A549 (cell line): Measurements from ENCODE around the gene ARHGEF7. TPM values are rescaled to one million over a fixed set of nuclear protein-coding genes. Genes with fewer than 3 reads are reported as not detected.

Source experiments
- ATAC-seq, 2 experiments: fragments of 200-7000 bp in 1 of 2; fragments of >200 bp in 1 of 2; cut with Nextera tagmentation in 1 of 2; cut with Tn5 transposase in 1 of 2; 3 replicates each; pipeline versions ENCODE4 v1.8.0 to v1.9.1; 2018 to 2020; ENCODE audit warnings: mild to moderate bottlenecking in 1 of 2, moderate library complexity in 1 of 2
- CTCF ChIA-PET: fragments of 300-600 bp; sonication (Branson Sonifier 250); formaldehyde crosslinking; extraction: SDS; loops from one replicate; lab custom pipeline; 2021; ENCODE audit warnings: antibody characterized with exemption, inconsistent platforms; lab: Yijun Ruan, JAX
- POLR2A ChIA-PET: fragments of 350-600 bp; formaldehyde crosslinking; extraction: SDS; loops from one replicate; lab custom pipeline; 2021; ENCODE audit warnings: antibody characterized with exemption, inconsistent platforms; lab: Yijun Ruan, JAX
- DNase-seq, 2 experiments: peaks; one replicate each; pipeline versions ENCODE4 v3.0.0 to v3.0.0-alpha.2; 2011 to 2016; ENCODE audit warnings: low read depth in 1 of 2, low spot score in 1 of 2
- FAIRE-seq: peaks from 2 replicates; lab custom pipeline; 2011; peaks lifted over from hg19 to GRCh38; lab: Jason Lieb, UNC
- H3K27ac ChIP-seq, 2 experiments: fragments of >200 bp; sonication (Bioruptor Twin); formaldehyde crosslinking; 3 replicates each; pipeline ENCODE4 v1.5.1; 2016 to 2017
- H3K4me1 ChIP-seq: fragments of >200 bp; sonication (Bioruptor Twin); formaldehyde crosslinking; 3 replicates; pipeline ENCODE4 v1.6.1; 2016
- H3K4me2 ChIP-seq: fragments of >200 bp; sonication (Bioruptor Twin); formaldehyde crosslinking; 3 replicates; pipeline ENCODE4 v1.6.1; 2016
- H3K4me3 ChIP-seq: fragments of >200 bp; sonication (Bioruptor Twin); formaldehyde crosslinking; 3 replicates; pipeline ENCODE4 v1.5.1; 2016
- H3K9me3 ChIP-seq: fragments of >200 bp; sonication (Bioruptor Twin); formaldehyde crosslinking; 3 replicates; pipeline ENCODE4 v1.6.1; 2016
- CHD2 ChIP-seq: fragments of 150-350 bp; IDR thresholded peaks from 2 replicates; pipeline ENCODE4 v1.6.1; 2014; ENCODE audit warnings: low read length; ENCODE audit not compliant: partially characterized antibody
- CHD4 ChIP-seq: fragments of 200-600 bp; sonication (generic); IDR thresholded peaks from 2 replicates; pipeline ENCODE4 v1.6.1; 2016; ENCODE audit warnings: antibody characterized with exemption, mild to moderate bottlenecking, borderline replicate concordance
- CTCF ChIP-seq: fragments of >200 bp; sonication (Bioruptor Twin); formaldehyde crosslinking; IDR thresholded peaks from 3 replicates; pipeline ENCODE4 v1.5.1; 2016
- EHMT2 ChIP-seq: fragments of 200-600 bp; sonication (generic); IDR thresholded peaks from 2 replicates; pipeline ENCODE4 v1.6.1; 2016; ENCODE audit warnings: antibody characterized with exemption, low read depth, mild to moderate bottlenecking, moderate library complexity
- ELK1 ChIP-seq: fragments of 150-350 bp; IDR thresholded peaks from 2 replicates; pipeline ENCODE4 v1.6.1; 2014; ENCODE audit warnings: low read depth, mild to moderate bottlenecking, low read length
- ESRRA ChIP-seq: fragments of 150-350 bp; IDR thresholded peaks from 2 replicates; pipeline ENCODE4 v1.6.1; 2014; ENCODE audit warnings: mild to moderate bottlenecking, low read length, borderline replicate concordance
- FOSB ChIP-seq: fragments of 250-450 bp; sonication (Bioruptor Pico); IDR thresholded peaks from 2 replicates; pipeline ENCODE4 v1.5.0; 2020; ENCODE audit warnings: mild to moderate bottlenecking, moderate library complexity
- HDAC2 ChIP-seq: fragments of 200-600 bp; sonication (generic); IDR thresholded peaks from 2 replicates; pipeline ENCODE4 v1.6.1; 2016
- HEYL ChIP-seq: fragments of 250-450 bp; sonication (Bioruptor Pico); IDR thresholded peaks from 2 replicates; pipeline ENCODE4 v1.8.0; 2021; ENCODE audit warnings: mild to moderate bottlenecking, moderate library complexity
- HOXA7 ChIP-seq: fragments of 250-450 bp; sonication (Bioruptor Pico); IDR thresholded peaks from 2 replicates; pipeline ENCODE4 v1.5.0; 2020; ENCODE audit warnings: mild to moderate bottlenecking, moderate library complexity
- JUNB ChIP-seq: fragments of >200 bp; sonication (Bioruptor Twin); formaldehyde crosslinking; IDR thresholded peaks from 2 replicates; pipeline ENCODE4 v1.6.1; 2016
- KDM5A ChIP-seq: fragments of 200-600 bp; sonication (generic); IDR thresholded peaks from 2 replicates; pipeline ENCODE4 v1.6.1; 2016; ENCODE audit warnings: antibody characterized with exemption, mild to moderate bottlenecking
- MAZ ChIP-seq: fragments of 150-350 bp; IDR thresholded peaks from 2 replicates; pipeline ENCODE4 v1.6.1; 2014; ENCODE audit warnings: antibody characterized with exemption, low read depth, low read length, borderline replicate concordance
- MYC ChIP-seq: IDR thresholded peaks from 2 replicates; pipeline ENCODE4 v1.6.1; 2012; ENCODE audit warnings: mild to moderate bottlenecking, inconsistent platforms, low read length, improper control_type of control experiment, borderline replicate concordance
- RNF2 ChIP-seq: fragments of 200-600 bp; sonication (generic); IDR thresholded peaks from 2 replicates; pipeline ENCODE4 v1.6.1; 2016; ENCODE audit warnings: low read depth, mild to moderate bottlenecking, antibody characterized with exemption, moderate library complexity, borderline replicate concordance
- SMC3 ChIP-seq: fragments of >200 bp; sonication (Bioruptor Twin); formaldehyde crosslinking; IDR thresholded peaks from 3 replicates; pipeline ENCODE4 v1.6.1; 2018; ENCODE audit warnings: inconsistent platforms
- SREBF2 ChIP-seq: fragments of 450-650 bp; IDR thresholded peaks from 2 replicates; pipeline ENCODE4 v1.6.1; 2014; ENCODE audit warnings: mild to moderate bottlenecking, moderate library complexity
- ZC3H11A ChIP-seq: fragments of 450-650 bp; IDR thresholded peaks from 2 replicates; pipeline ENCODE4 v1.6.1; 2014; ENCODE audit warnings: antibody characterized with exemption, mild to moderate bottlenecking
- WGBS: methylation state at CpG from one replicate; pipeline ENCODE4 v1.1.6; 2017; ENCODE audit errors: missing lambda C conversion rate; 5-methylcytosine and 5-hydroxymethylcytosine counted together
- polyA plus RNA-seq, 4 experiments: library from polyadenylated mRNA; depleted of rRNA in 3 of 4; stranded (reverse); fragments of >200 nt; fragmentation: RNase III in 1 of 4; extraction: RNeasy Plus Mini Kit Qiagen cat#74134 plus additional on column Dnase treatment in 1 of 4; gene quantifications; 2 replicates in 3 of 4; 3 replicates in 1 of 4; pipeline ENCODE4 v1.2.3, GENCODE V29; 2011 to 2017
- TF ChIP-seq, protein P1 (sequence below): IDR thresholded peaks from 2 replicates; pipeline ENCODE4 v1.6.1; 2012
- TF ChIP-seq, protein P2 (sequence below): fragments of 450-650 bp; IDR thresholded peaks from 2 replicates; pipeline ENCODE4 v1.6.1; 2014; ENCODE audit warnings: antibody characterized with exemption

ARHGEF7 gene
- polyA plus RNA-seq, 2 of the 4 experiments (the other 2 are of a cell fraction), result 21.1 to 23.1 TPM

DNA sequence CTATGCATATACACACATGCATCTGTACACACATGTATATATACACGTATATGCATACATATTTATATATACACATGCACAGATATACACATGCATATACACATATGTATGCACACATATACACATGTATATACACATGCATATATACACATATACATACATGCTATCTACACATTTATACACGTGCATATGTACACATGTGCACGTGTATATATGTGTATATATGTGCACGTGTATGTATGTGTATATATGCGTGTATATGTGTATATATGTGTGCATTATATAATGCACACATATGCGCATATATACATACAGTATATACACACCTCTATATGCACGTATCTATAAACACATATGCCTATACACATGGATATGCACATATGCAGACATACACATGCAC is 17.8 kb downstream of the ARHGEF7 start:
- no peak overlapping the region for H3K4me2 ChIP-seq
- ChIA-PET POLR2A (no interaction called here), CTCF (interaction anchor here (0.6 kb wide), 1 partner anchor 8 kb away, joined by 3 read pairs; no protein-coding TSS in a partner anchor)
- ATAC-seq (no peak), DNase-seq (no peak), FAIRE-seq (no peak)
- 25% methylated on average over 7 of the region's 7 CpGs for WGBS
- H3K9me3 ChIP-seq, result no peaks in the 10 kb centered on the region
- no peak overlapping the region for H3K27ac ChIP-seq
- no peak overlapping the region for H3K4me3 ChIP-seq
- no peaks in the 10 kb centered on the region for H3K4me1 ChIP-seq
- no peak for TF ChIP-seq CTCF
- TF ChIP-seq ZC3H11A, result no peak
- TF ChIP-seq KDM5A, result no peak
- no peak for TF ChIP-seq JUNB
- TF ChIP-seq CHD2, result no peak
- no peak for TF ChIP-seq EHMT2
- TF ChIP-seq ESRRA, result no peak
- TF ChIP-seq, protein P1, sequence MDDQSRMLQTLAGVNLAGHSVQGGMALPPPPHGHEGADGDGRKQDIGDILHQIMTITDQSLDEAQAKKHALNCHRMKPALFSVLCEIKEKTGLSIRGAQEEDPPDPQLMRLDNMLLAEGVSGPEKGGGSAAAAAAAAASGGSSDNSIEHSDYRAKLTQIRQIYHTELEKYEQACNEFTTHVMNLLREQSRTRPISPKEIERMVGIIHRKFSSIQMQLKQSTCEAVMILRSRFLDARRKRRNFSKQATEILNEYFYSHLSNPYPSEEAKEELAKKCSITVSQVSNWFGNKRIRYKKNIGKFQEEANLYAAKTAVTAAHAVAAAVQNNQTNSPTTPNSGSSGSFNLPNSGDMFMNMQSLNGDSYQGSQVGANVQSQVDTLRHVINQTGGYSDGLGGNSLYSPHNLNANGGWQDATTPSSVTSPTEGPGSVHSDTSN, result no peak
- TF ChIP-seq, protein P2, sequence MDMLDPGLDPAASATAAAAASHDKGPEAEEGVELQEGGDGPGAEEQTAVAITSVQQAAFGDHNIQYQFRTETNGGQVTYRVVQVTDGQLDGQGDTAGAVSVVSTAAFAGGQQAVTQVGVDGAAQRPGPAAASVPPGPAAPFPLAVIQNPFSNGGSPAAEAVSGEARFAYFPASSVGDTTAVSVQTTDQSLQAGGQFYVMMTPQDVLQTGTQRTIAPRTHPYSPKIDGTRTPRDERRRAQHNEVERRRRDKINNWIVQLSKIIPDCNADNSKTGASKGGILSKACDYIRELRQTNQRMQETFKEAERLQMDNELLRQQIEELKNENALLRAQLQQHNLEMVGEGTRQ, result no peak
- no peak for TF ChIP-seq SREBF2
- TF ChIP-seq RNF2, result no peak
- TF ChIP-seq HOXA7 (CRISPR knock-in tag), result no peak
- TF ChIP-seq HEYL (CRISPR knock-in tag), result no peak
- no peak for TF ChIP-seq MAZ
- TF ChIP-seq ELK1, result no peak
- no peak for TF ChIP-seq MYC
- TF ChIP-seq HDAC2, result no peak

GRCh38 chr13:111139452-111139851 is 24.3 kb downstream of the ARHGEF7 start:
- no peak overlapping the region for H3K4me3 ChIP-seq
- ATAC-seq, result no peak
- H3K27ac ChIP-seq, result no peak overlapping the region
- WGBS, result 56% methylated on average over 1 of the region's 9 CpGs
- ChIA-PET POLR2A (no interaction called here), CTCF (no interaction called here)
- DNase-seq, result no peak
- FAIRE-seq, result no peak
- H3K4me2 ChIP-seq, result no peak overlapping the region
- TF ChIP-seq CHD4 (no peak), SMC3 (no peak), RNF2 (no peak), FOSB (CRISPR knock-in tag) (no peak)
- no peaks in the 10 kb centered on the region for H3K4me1 ChIP-seq
- no peaks in the 10 kb centered on the region for H3K9me3 ChIP-seq
